HG03196 (cell line): ENCODE measurements around the gene SMIM45.

Source experiments
- ATAC-seq: cut with Tn5 transposase; IDR thresholded peaks from one replicate; pipeline ENCODE4 v1.9.1; 2021; ENCODE audit not compliant: unreplicated experiment

The SMIM45 gene

GRCh38 chr22:41915786-41916493 lies 36.0 kb upstream of the SMIM45 start:
- ATAC-seq, result no peak

- ATAC-seq, result no peak
Measured at GRCh38 chr22:41916745-41917358, 35.1 kb upstream of the SMIM45 start.

DNA sequence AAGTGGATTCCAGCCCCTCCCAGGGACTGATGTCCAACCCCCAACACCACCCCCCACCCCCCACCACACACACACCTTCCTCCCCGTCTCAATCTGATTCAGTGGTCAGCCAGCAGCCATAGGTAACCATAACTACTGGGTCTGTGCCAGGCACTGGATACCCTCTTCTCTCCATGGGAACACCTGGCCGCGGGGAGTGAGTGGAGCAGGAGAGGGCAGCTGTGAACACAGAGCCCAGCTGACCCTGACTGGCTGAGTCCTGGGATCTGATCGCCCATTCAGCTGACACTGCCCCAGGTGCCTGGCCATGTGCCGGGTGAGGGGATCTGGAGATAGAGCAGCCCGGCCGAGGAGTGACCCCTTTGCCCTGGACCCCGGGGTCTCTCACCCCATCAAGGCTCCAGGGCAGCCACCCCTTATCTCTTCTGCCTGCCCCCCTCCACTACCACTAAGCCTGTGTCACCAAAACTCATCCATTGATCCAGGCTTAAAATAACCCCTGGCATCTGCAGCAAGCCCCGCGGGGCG lies 34.5 kb upstream of the SMIM45 start:
- no peak for ATAC-seq

DNA sequence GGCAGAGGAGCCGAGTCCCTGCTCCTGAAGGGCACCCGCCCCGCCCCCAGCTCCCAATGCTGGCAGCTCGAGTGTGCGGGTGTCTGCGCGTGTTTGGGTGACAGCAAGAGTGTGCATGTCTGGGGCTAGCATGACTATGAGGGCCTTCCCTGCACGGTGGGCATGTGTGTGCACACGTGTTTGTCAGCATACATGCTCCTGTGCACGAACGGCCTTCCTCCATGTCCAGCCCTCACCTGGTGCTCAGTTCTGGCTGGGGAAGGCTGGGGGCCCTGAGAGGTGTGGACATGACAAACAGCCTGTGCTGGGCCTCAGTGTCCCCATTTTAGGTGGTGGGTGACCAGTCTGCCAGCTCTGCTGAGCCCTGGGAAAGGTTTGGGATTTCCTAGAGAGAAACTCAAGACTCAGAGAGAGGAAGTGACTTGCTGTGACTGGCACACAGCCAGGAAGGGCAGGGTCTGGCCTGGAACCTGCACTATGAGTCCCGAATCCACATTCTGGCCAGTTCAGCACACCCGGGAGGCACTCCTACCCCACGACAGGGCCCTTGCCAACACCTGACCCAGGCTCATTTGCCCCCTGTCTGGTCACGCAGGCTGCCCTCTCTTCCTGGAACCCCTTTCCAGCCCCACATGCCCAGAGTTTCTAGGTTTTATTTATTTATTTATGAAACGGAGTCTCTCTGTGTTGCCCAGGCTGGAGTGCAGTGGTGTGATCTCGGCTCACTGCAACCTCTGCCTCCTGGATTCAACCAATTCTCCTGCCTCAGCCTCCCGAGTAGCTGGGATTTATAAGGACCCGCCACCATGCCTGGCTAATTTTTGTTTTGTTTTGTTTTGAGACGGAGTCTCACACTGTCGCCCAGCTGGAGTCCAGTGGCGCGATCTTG lies 33.8 kb upstream of the SMIM45 start:
- ATAC-seq, result no peak

- peak; percentile 50 for ATAC-seq
Measured at GRCh38 chr22:41919357-41920224, 32.4 kb upstream of the SMIM45 start.

DNA sequence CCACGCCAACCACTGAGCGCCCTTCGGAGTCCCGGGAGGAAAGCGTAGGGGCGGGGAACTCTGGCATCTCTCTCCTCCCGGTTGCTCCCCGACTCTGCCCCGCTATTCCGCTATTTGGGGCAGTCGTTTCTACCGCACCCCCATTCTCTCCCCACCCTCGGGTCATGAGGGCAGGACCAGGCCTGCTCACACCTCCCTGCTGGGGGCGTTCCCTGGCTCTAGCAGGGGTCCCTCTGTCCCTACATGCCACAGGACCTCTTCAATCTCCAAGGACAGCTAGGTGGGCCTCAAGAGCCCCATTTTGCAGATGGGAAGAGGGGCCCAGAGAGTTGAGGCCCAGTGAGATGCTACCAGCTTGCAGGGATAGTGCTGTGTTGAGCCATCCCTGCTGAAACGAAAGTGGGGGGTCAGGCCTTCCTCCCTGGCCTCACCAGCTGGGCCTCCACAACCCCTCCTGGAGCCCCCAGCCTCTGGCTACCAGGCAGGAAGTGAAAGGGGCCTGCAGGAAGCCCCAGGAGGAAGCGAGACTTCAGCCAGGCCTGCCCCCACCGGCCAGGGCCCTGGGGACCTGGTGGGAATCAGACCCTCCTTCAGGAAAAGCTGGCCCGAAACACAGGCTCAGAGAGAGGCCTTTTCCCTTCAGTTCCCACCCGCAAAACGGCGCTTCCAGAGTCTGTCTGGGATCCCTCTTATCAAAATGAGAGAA lies 31.5 kb upstream of the SMIM45 start:
- ATAC-seq, result peak; percentile 25

DNA sequence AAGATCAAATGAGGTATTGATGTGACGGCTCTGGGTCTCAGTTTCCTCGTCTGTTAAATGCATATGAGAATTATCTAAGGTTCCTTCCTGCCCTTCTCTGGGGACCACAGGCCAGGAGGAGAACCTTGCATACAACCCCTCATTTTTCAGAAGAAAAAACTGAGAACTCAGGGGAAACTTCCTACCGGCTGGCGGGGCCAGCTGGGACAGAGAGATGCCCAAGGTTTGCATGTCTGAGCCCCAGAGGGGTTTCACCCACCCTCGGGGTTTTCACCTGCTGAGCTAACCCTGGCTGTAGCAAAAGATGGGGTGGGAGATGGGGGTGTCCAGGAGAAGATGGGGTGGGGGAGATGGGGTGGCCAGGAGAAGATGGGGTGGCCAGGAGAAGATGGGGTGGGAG lies 29.6 kb upstream of the SMIM45 start:
- no peak for ATAC-seq

DNA sequence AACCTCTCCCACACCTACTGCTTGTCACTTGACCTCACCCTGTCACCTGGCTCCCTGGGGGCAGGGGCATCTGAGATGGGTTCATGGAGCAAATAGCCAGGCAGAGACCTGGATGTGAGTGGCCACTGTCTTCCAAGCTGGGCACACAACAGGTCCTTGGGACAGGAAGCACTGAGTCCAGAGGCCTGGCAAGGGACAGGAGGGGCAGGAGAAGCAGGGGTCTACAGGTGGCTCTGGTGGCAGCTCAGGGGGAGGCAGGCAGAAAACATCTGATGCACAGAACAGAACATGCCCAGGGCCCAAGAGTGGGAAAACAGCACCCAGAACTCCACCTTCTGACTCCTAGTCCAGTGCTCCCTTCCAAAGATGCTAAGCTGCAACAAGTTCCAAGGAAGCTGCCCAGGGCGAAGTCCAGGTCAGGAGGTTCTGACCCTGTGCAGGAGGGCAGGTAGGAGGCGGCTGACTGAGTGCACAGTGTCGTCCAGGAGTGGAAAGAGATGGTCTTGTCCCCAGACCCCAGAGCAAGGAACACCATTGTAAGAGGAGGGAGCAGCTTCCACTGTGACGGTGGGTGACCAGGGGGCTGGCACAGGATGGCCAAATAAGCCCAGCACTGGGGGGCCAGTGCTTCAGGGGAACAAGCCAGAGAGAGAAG lies 28.9 kb upstream of the SMIM45 start:
- ATAC-seq, result no peak

GRCh38 chr22:41923595-41924276 lies 28.2 kb upstream of the SMIM45 start:
- ATAC-seq, result no peak

DNA sequence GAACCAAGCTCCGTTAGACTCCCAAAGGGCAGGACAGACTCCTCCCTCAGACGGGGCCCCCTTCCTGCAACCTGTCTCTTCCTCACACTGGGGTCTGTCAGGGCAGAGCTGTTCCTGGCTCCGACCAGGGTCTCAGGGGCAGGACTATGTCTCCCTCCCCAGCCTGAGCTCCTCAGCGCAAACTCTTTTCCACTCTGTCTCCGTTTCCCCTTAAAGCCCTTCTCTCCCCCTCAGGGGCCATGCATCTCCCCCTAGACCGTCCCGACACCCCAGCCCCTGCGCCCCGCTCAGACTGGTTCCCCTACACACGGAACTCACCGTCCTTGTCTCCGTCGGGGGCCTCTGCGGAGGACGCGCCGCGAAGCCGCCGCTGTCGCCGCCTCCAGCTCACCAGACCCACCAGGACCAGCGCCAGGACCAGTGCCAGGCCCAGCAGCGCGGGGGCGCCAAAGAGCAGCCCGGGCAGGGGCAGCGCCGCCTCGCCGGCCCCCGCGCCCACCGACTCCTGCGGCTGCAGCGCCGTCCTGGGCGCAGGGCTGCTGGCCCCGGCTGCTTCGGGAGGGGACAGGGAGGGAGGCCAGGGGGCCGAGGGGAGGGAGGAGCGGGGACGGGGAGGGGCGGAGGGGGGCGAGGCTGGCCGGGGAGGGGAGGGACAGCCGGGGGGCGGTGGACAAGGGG lies 26.0 kb upstream of the SMIM45 start:
- peak; percentile 37 for ATAC-seq

DNA sequence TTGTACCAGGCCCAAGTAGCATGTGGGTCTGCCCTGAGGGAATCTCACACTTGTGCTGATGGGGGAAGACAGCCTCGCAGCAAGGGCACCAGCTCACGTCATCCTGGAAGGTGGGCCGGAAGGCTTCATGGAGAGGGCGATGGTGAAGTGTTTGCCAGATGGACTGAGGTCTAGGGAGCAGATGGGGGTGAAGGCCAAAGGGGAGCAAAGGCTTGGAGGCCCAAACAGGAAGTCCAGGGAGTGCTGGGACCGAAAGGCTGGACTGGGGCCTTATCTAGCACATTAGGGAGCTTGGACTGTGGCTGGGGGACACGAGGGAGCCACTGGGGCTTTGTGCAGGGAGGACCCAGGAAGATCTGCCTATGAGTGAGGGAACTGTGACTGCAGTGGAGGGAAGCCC lies 24.1 kb upstream of the SMIM45 start:
- no peak for ATAC-seq

- ATAC-seq, result no peak
Measured at GRCh38 chr22:41928593-41929417, 23.1 kb upstream of the SMIM45 start.

GRCh38 chr22:41929418-41929810 lies 22.5 kb upstream of the SMIM45 start:
- no peak for ATAC-seq

DNA sequence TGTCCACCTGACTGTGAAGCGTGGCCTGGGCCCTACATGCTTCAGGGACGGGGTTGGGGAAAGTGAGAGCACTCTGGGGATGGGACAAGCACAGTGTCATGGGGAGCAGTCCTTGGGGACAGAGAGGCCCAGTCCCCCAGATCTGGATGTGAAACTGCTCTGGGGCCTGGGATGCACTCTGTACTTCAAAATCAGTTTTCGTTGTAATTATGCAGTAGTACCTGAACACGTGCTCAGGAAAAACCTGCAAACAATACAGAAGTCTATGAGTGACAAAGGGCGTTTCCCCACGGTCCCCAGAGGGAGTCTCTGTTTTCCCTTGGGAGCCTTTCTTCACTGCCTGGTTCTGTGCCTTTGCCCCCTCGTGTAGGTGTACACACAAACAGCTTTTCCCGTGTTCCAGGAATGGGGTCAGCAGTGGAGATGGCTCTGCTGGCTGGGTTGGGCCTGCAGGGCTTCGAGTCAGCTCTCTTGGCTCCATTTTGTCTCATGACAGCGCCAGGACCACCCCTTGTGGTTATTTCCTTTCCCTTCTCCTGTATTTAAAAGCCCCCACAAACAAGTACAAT lies 20.2 kb upstream of the SMIM45 start:
- no peak for ATAC-seq

GRCh38 chr22:41932353-41932752 lies 19.6 kb upstream of the SMIM45 start:
- ATAC-seq, result no peak

GRCh38 chr22:41933411-41934177 lies 18.4 kb upstream of the SMIM45 start:
- ATAC-seq, result no peak
